Measurements from ENCODE around the gene GADL1.

GADL1 gene

GRCh38 chr3:30764891-30765290, 129.6 kb downstream of the GADL1 start:
- no peaks in the 10 kb centered on the region for H3K27me3 ChIP-seq (ENCODE audit: control insufficient read depth, insufficient read depth, low read length, poor library complexity, severe bottlenecking)
- 77 to 87% methylated on average over 4 of the region's 4 CpGs for WGBS, 2 experiments
- H3K4me1 ChIP-seq (ENCODE audit: control insufficient read depth, insufficient read depth, low read length) = no peaks in the 10 kb centered on the region
- H3K4me3 ChIP-seq (ENCODE audit: insufficient read depth, low read depth, low read length) = no peak overlapping the region
- no peaks in the 10 kb centered on the region for H3K9me3 ChIP-seq (ENCODE audit: control insufficient read depth, low read length)
- H3K36me3 ChIP-seq (ENCODE audit: control insufficient read depth, insufficient read depth, low read length) = no peaks in the 10 kb centered on the region
- no peak overlapping the region for H3K27ac ChIP-seq (ENCODE audit: insufficient read depth, low read depth, low read length, poor library complexity, severe bottlenecking)

GRCh38 chr3:30764281-30764680, 130.2 kb downstream of the GADL1 start:
- H3K27me3 ChIP-seq (ENCODE audit: control insufficient read depth, insufficient read depth, low read length, poor library complexity, severe bottlenecking) = no peaks in the 10 kb centered on the region
- H3K4me1 ChIP-seq (ENCODE audit: control insufficient read depth, insufficient read depth, low read length) = no peaks in the 10 kb centered on the region
- no peak overlapping the region for H3K4me3 ChIP-seq (ENCODE audit: insufficient read depth, low read depth, low read length)
- no peaks in the 10 kb centered on the region for H3K9me3 ChIP-seq (ENCODE audit: control insufficient read depth, low read length)
- no peak overlapping the region for H3K27ac ChIP-seq (ENCODE audit: insufficient read depth, low read depth, low read length, poor library complexity, severe bottlenecking)
- H3K36me3 ChIP-seq (ENCODE audit: control insufficient read depth, insufficient read depth, low read length) = no peaks in the 10 kb centered on the region
- 77 to 81% methylated on average over 3 of the region's 3 CpGs for WGBS, 2 experiments

- Histone ChIP-seq H3K4me1 (ENCODE audit: control insufficient read depth, insufficient read depth, low read length) (no peaks in the 10 kb centered on the region), H3K36me3 (ENCODE audit: control insufficient read depth, insufficient read depth, low read length) (no peaks in the 10 kb centered on the region), H3K4me3 (ENCODE audit: insufficient read depth, low read depth, low read length) (no peak overlapping the region), H3K27ac (ENCODE audit: insufficient read depth, low read depth, low read length, poor library complexity, severe bottlenecking) (no peak overlapping the region), H3K27me3 (ENCODE audit: control insufficient read depth, insufficient read depth, low read length, poor library complexity, severe bottlenecking) (no peaks in the 10 kb centered on the region), H3K9me3 (ENCODE audit: control insufficient read depth, low read length) (no peaks in the 10 kb centered on the region)
- 92 to 95% methylated on average over 3 of the region's 3 CpGs for WGBS, 2 experiments
Observed at GRCh38 chr3:30761374-30761773, 133.1 kb downstream of the GADL1 start.

- no peaks in the 10 kb centered on the region for H3K36me3 ChIP-seq (ENCODE audit: control insufficient read depth, insufficient read depth, low read length)
- no peak overlapping the region for H3K27ac ChIP-seq (ENCODE audit: insufficient read depth, low read depth, low read length, poor library complexity, severe bottlenecking)
- no peaks in the 10 kb centered on the region for H3K4me1 ChIP-seq (ENCODE audit: control insufficient read depth, insufficient read depth, low read length)
- H3K4me3 ChIP-seq (ENCODE audit: insufficient read depth, low read depth, low read length) = no peak overlapping the region
- no peaks in the 10 kb centered on the region for H3K27me3 ChIP-seq (ENCODE audit: control insufficient read depth, insufficient read depth, low read length, poor library complexity, severe bottlenecking)
- H3K9me3 ChIP-seq (ENCODE audit: control insufficient read depth, low read length) = no peaks in the 10 kb centered on the region
- no CpG with 5 or more reads among the region's 2 CpGs for WGBS, 2 experiments
Observed at GRCh38 chr3:30760737-30761136, 133.7 kb downstream of the GADL1 start.

- Histone ChIP-seq H3K4me3 (ENCODE audit: insufficient read depth, low read depth, low read length) (no peak overlapping the region), H3K27me3 (ENCODE audit: control insufficient read depth, insufficient read depth, low read length, poor library complexity, severe bottlenecking) (no peaks in the 10 kb centered on the region), H3K4me1 (ENCODE audit: control insufficient read depth, insufficient read depth, low read length) (no peaks in the 10 kb centered on the region), H3K9me3 (ENCODE audit: control insufficient read depth, low read length) (no peaks in the 10 kb centered on the region), H3K36me3 (ENCODE audit: control insufficient read depth, insufficient read depth, low read length) (no peaks in the 10 kb centered on the region), H3K27ac (ENCODE audit: insufficient read depth, low read depth, low read length, poor library complexity, severe bottlenecking) (no peak overlapping the region)
- WGBS, 2 experiments = 89 to 91% methylated on average over 3 of the region's 3 CpGs
Observed at GRCh38 chr3:30760040-30760695, 134.3 kb downstream of the GADL1 start.

GRCh38 chr3:30756218-30756617, 138.2 kb downstream of the GADL1 start:
- Histone ChIP-seq H3K36me3 (ENCODE audit: control insufficient read depth, insufficient read depth, low read length) (no peaks in the 10 kb centered on the region), H3K4me1 (ENCODE audit: control insufficient read depth, insufficient read depth, low read length) (no peaks in the 10 kb centered on the region), H3K27me3 (ENCODE audit: control insufficient read depth, insufficient read depth, low read length, poor library complexity, severe bottlenecking) (no peaks in the 10 kb centered on the region), H3K27ac (ENCODE audit: insufficient read depth, low read depth, low read length, poor library complexity, severe bottlenecking) (no peak overlapping the region), H3K4me3 (ENCODE audit: insufficient read depth, low read depth, low read length) (no peak overlapping the region), H3K9me3 (ENCODE audit: control insufficient read depth, low read length) (no peaks in the 10 kb centered on the region)
- WGBS, 2 experiments = 92 to 100% methylated on average over 2 of the region's 3 CpGs

- Histone ChIP-seq H3K27ac (ENCODE audit: insufficient read depth, low read depth, low read length, poor library complexity, severe bottlenecking) (no peak overlapping the region), H3K36me3 (ENCODE audit: control insufficient read depth, insufficient read depth, low read length) (no peaks in the 10 kb centered on the region), H3K4me3 (ENCODE audit: insufficient read depth, low read depth, low read length) (no peak overlapping the region), H3K27me3 (ENCODE audit: control insufficient read depth, insufficient read depth, low read length, poor library complexity, severe bottlenecking) (no peaks in the 10 kb centered on the region), H3K9me3 (ENCODE audit: control insufficient read depth, low read length) (no peaks in the 10 kb centered on the region), H3K4me1 (ENCODE audit: control insufficient read depth, insufficient read depth, low read length) (no peaks in the 10 kb centered on the region)
- 94 to 96% methylated on average over 4 of the region's 4 CpGs for WGBS, 2 experiments
Observed at GRCh38 chr3:30754426-30754825, 140.0 kb downstream of the GADL1 start.

- WGBS, 2 experiments = 84 to 90% methylated on average over 2 to 3 of the region's 3 CpGs
- H3K4me1 ChIP-seq (ENCODE audit: control insufficient read depth, insufficient read depth, low read length) = no peaks in the 10 kb centered on the region
- H3K27me3 ChIP-seq (ENCODE audit: control insufficient read depth, insufficient read depth, low read length, poor library complexity, severe bottlenecking) = no peaks in the 10 kb centered on the region
- H3K4me3 ChIP-seq (ENCODE audit: insufficient read depth, low read depth, low read length) = no peak overlapping the region
- no peaks in the 10 kb centered on the region for H3K9me3 ChIP-seq (ENCODE audit: control insufficient read depth, low read length)
- H3K27ac ChIP-seq (ENCODE audit: insufficient read depth, low read depth, low read length, poor library complexity, severe bottlenecking) = no peak overlapping the region
- H3K36me3 ChIP-seq (ENCODE audit: control insufficient read depth, insufficient read depth, low read length) = no peaks in the 10 kb centered on the region
Observed at GRCh38 chr3:30753766-30754165, 140.7 kb downstream of the GADL1 start.

GRCh38 chr3:30752970-30753369, 141.5 kb downstream of the GADL1 start:
- no peak overlapping the region for H3K4me3 ChIP-seq (ENCODE audit: insufficient read depth, low read depth, low read length)
- H3K36me3 ChIP-seq (ENCODE audit: control insufficient read depth, insufficient read depth, low read length) = no peaks in the 10 kb centered on the region
- H3K4me1 ChIP-seq (ENCODE audit: control insufficient read depth, insufficient read depth, low read length) = no peaks in the 10 kb centered on the region
- 90 to 93% methylated on average over 2 to 4 of the region's 4 CpGs for WGBS, 2 experiments
- no peaks in the 10 kb centered on the region for H3K27me3 ChIP-seq (ENCODE audit: control insufficient read depth, insufficient read depth, low read length, poor library complexity, severe bottlenecking)
- no peaks in the 10 kb centered on the region for H3K9me3 ChIP-seq (ENCODE audit: control insufficient read depth, low read length)
- H3K27ac ChIP-seq (ENCODE audit: insufficient read depth, low read depth, low read length, poor library complexity, severe bottlenecking) = no peak overlapping the region

GRCh38 chr3:30752491-30752890, 142.0 kb downstream of the GADL1 start:
- no peaks in the 10 kb centered on the region for H3K9me3 ChIP-seq (ENCODE audit: control insufficient read depth, low read length)
- WGBS, 2 experiments = 94 to 95% methylated on average over 5 of the region's 5 CpGs
- H3K27me3 ChIP-seq (ENCODE audit: control insufficient read depth, insufficient read depth, low read length, poor library complexity, severe bottlenecking) = no peaks in the 10 kb centered on the region
- H3K4me3 ChIP-seq (ENCODE audit: insufficient read depth, low read depth, low read length) = no peak overlapping the region
- H3K36me3 ChIP-seq (ENCODE audit: control insufficient read depth, insufficient read depth, low read length) = no peaks in the 10 kb centered on the region
- no peak overlapping the region for H3K27ac ChIP-seq (ENCODE audit: insufficient read depth, low read depth, low read length, poor library complexity, severe bottlenecking)
- no peaks in the 10 kb centered on the region for H3K4me1 ChIP-seq (ENCODE audit: control insufficient read depth, insufficient read depth, low read length)
